Measurements from ENCODE around the gene TRAP1. TPM values are rescaled to one million over a fixed set of nuclear protein-coding genes. Genes with fewer than 3 reads are reported as not detected.

The TRAP1 gene
- total and polyA plus RNA-seq, 8 donors, result 39.5 to 460 (median 88.7) TPM

DNA sequence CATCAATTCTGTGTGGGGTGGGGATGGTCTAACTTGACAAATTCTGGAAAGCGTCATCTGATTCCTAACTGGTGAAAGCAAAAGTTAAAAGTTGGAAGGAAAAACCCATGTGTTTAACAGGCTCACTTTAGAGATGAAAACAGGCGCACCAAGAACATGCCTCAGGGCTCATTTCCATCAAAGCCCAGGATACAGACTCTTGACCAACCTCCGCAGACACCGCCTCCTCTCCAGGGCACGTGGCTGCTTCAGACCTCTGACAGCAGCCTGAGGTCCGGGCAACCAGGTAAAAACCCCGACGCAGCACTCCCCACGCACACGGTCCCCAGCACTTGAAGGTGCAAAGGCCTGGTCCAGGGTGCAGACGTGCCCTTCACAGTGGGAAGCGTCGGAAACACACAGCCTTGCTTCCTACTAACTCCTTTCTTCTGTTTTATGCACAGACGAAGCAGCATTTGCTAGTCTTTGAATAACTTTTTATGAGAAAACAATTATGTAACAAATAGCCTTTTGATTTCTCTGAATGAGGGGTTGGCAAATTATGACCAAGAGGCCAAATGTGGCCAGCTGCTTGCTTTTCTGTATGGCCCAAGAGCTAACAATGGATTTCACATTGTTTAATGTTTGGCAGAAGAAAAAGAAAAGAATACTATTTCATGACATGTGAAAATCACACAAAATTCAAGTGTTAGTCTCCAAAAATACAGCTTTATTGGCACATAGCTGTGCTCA lies 44.2 kb upstream of the TRAP1 start:
- peaks cover 54 to 98% (median 93%) of the 10 kb centered on the region in 4 donors for H3K36me3 ChIP-seq
- no peaks in the 10 kb centered on the region for H3K27me3 ChIP-seq
- 81 to 90% (median 86%) methylated on average over 14 of the region's 14 CpGs for WGBS, 5 donors
- intact Hi-C loops (cut with DNase I; ENCODE audit: low total_unique reads), result no loop called here
- no peaks in the 10 kb centered on the region for H3K9me3 ChIP-seq
- H3K27ac ChIP-seq, result no peak overlapping the region
- no peak overlapping the region for H3K4me3 ChIP-seq
- DNase-seq, result no peak
- peaks cover 0 to 21% (median 6%) of the 10 kb centered on the region in 4 donors for H3K4me1 ChIP-seq
- TF ChIP-seq, protein P1, sequence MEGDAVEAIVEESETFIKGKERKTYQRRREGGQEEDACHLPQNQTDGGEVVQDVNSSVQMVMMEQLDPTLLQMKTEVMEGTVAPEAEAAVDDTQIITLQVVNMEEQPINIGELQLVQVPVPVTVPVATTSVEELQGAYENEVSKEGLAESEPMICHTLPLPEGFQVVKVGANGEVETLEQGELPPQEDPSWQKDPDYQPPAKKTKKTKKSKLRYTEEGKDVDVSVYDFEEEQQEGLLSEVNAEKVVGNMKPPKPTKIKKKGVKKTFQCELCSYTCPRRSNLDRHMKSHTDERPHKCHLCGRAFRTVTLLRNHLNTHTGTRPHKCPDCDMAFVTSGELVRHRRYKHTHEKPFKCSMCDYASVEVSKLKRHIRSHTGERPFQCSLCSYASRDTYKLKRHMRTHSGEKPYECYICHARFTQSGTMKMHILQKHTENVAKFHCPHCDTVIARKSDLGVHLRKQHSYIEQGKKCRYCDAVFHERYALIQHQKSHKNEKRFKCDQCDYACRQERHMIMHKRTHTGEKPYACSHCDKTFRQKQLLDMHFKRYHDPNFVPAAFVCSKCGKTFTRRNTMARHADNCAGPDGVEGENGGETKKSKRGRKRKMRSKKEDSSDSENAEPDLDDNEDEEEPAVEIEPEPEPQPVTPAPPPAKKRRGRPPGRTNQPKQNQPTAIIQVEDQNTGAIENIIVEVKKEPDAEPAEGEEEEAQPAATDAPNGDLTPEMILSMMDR (IDR thresholded peaks at IDR 0.05), result no peak
- TF ChIP-seq POLR2AphosphoS5 (IDR thresholded peaks at IDR 0.05) (no peak), POLR2A (IDR thresholded peaks at IDR 0.05) (no peak), EP300 (IDR thresholded peaks at IDR 0.05) (no peak)

DNA sequence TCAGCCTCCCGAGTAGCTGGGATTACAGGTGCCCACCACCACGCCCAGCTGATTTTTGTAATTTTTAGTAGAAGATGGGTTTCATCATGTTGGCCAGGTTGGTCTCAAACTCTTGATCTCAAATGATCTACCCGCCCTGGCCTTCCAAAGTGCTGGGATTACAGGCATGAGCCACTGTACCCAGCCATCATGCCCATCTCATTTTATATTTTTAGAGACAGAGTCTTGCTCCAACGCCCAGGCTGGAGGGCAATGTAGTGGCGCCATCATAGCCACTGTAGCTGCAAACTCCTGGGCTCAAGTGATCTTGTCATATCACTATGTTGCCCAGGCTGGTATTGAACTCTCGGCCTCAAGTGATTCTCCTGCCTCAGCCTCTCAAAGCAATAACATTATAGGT lies 43.2 kb upstream of the TRAP1 start:
- DNase-seq, result no peak
- WGBS, 5 donors, result 93 to 96% (median 94%) methylated on average over 4 to 6 of the region's 6 CpGs

DNA sequence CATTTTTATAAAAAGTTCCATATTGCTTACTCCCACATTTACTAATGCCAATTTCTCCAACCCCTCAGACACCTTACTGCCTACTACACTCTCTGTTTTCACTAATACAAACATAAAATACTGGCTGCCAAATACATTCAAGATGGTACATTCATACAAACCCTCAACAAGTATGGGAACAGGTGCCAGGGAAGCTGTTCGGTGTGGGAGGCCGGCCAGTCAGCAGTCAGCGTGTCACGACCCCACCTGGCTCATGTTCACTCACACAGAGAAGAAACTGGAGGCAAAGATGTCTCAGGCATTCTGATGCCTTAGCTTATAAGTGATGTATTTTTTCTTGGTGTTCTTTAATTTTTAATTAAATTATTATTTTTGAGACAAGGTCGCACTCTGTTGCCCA lies 42.4 kb upstream of the TRAP1 start:
- TF ChIP-seq POLR2A (IDR thresholded peaks at IDR 0.05) (no peak), EP300 (IDR thresholded peaks at IDR 0.05) (no peak), POLR2AphosphoS5 (IDR thresholded peaks at IDR 0.05) (no peak)
- TF ChIP-seq, protein P1 (IDR thresholded peaks at IDR 0.05), result no peak
- Histone ChIP-seq H3K27me3 (no peaks in the 10 kb centered on the region), H3K4me1 (peaks cover 0 to 21% (median 7%) of the 10 kb centered on the region in 4 donors), H3K36me3 (peaks cover 41 to 98% (median 93%) of the 10 kb centered on the region in 4 donors), H3K27ac (peak overlapping the region in 1 of 5 donors; percentile 1), H3K9me3 (no peaks in the 10 kb centered on the region), H3K4me3 (no peak overlapping the region)
- 72 to 86% (median 74%) methylated on average over 5 of the region's 5 CpGs for WGBS, 5 donors
- intact Hi-C loops (cut with DNase I; ENCODE audit: low total_unique reads), result no loop called here
- no peak for DNase-seq

More for the DNA sequence above, 43.2 kb upstream of the TRAP1 start:
- H3K27ac ChIP-seq, result no peak overlapping the region
- no peaks in the 10 kb centered on the region for H3K9me3 ChIP-seq
- TF ChIP-seq POLR2A (IDR thresholded peaks at IDR 0.05) (no peak), POLR2AphosphoS5 (IDR thresholded peaks at IDR 0.05) (no peak), EP300 (IDR thresholded peaks at IDR 0.05) (no peak)
- TF ChIP-seq, protein P1 (IDR thresholded peaks at IDR 0.05), result no peak
- H3K27me3 ChIP-seq, result no peaks in the 10 kb centered on the region
- intact Hi-C loops (cut with DNase I; ENCODE audit: low total_unique reads), result no loop called here
- peaks cover 0 to 21% (median 6%) of the 10 kb centered on the region in 4 donors for H3K4me1 ChIP-seq
- H3K4me3 ChIP-seq, result no peak overlapping the region
- H3K36me3 ChIP-seq, result peaks cover 48 to 98% (median 93%) of the 10 kb centered on the region in 4 donors

DNA sequence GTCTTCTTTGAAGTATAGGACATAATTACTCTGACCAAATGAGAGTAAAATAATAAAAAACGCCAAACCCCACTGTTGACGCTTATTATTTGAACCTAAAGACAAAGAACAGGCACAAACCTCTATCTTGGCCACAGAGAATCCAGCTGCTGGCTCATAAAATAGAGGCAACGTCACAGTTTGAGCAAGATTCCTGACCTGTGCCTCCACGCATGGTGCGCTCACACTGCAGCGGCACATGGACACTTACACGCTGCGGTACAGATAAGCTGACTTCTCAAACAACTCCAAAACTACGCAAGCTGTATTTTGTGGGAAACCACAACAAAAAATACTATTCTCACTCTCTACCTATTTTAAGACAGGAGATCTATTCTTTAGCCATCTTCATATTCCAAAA lies 38.8 kb upstream of the TRAP1 start:
- TF ChIP-seq EP300 (IDR thresholded peaks at IDR 0.05) (no peak), POLR2A (IDR thresholded peaks at IDR 0.05) (no peak), POLR2AphosphoS5 (IDR thresholded peaks at IDR 0.05) (no peak)
- TF ChIP-seq, protein P1 (IDR thresholded peaks at IDR 0.05), result no peak
- no peak for DNase-seq
- WGBS, 5 donors, result 89 to 95% (median 93%) methylated on average over 9 of the region's 9 CpGs
- Histone ChIP-seq H3K27me3 (no peaks in the 10 kb centered on the region), H3K4me1 (peaks cover 0 to 28% (median 13%) of the 10 kb centered on the region in 4 donors), H3K27ac (no peak overlapping the region), H3K9me3 (no peaks in the 10 kb centered on the region), H3K4me3 (no peak overlapping the region), H3K36me3 (peaks cover 25 to 92% (median 86%) of the 10 kb centered on the region in 4 donors)
- intact Hi-C loops (cut with DNase I; ENCODE audit: low total_unique reads), result no loop called here

All from stomach (tissue), 9 donors.